Mammary epithelial cell (primary cell): Measurements from ENCODE around the gene STRADA.

Experiments used
- EZH2 ChIP-seq: IDR thresholded peaks from 2 replicates; pipeline ENCODE4 v1.6.1; 2012; ENCODE audit warnings: low read length, inconsistent platforms, borderline replicate concordance
- TF ChIP-seq, protein P1 (sequence below), 2 donors: IDR thresholded peaks in 1 of 2; conservative IDR thresholded peaks in 1 of 2; 2 replicates each; pipeline ENCODE4 v1.5.1; 2011 to 2012; ENCODE audit warnings: inconsistent platforms in 2 of 2, low read length in 2 of 2, mild to moderate bottlenecking in 2 of 2, control low read depth in 1 of 2, low read depth in 1 of 2; ENCODE audit not compliant: insufficient read depth in 1 of 2; ENCODE audit errors: extremely low read depth in 1 of 2

DNA sequence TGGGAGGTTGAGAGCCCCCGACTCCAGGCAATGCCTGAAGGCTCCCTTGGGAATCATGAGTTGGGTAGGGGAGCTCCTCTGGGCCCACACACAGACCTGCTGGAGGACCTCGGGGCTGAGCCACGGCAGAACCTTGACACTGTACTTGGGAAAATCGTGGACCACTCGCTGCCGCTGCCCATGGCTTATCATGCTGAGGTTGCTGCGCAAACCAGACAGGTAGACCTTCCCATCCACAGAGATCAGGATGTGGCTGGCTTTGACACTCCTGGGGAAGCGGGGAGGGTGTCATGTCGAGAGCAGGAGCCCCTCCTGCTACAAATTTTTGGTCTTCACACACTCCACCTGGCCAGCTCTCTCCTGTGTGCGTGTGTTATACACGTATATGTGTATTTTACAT, 34.4 kb downstream of the STRADA start:
- TF ChIP-seq, protein P1, sequence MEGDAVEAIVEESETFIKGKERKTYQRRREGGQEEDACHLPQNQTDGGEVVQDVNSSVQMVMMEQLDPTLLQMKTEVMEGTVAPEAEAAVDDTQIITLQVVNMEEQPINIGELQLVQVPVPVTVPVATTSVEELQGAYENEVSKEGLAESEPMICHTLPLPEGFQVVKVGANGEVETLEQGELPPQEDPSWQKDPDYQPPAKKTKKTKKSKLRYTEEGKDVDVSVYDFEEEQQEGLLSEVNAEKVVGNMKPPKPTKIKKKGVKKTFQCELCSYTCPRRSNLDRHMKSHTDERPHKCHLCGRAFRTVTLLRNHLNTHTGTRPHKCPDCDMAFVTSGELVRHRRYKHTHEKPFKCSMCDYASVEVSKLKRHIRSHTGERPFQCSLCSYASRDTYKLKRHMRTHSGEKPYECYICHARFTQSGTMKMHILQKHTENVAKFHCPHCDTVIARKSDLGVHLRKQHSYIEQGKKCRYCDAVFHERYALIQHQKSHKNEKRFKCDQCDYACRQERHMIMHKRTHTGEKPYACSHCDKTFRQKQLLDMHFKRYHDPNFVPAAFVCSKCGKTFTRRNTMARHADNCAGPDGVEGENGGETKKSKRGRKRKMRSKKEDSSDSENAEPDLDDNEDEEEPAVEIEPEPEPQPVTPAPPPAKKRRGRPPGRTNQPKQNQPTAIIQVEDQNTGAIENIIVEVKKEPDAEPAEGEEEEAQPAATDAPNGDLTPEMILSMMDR (conservative IDR thresholded peaks at IDR 0.05 in 1 of 2, IDR thresholded peaks at IDR 0.05 in 1 of 2; ENCODE audit: extremely low read depth in 1 of 2, insufficient read depth in 1 of 2, low read depth in 1 of 2, low read length in 2 of 2): no peak
- no peak for TF ChIP-seq EZH2
